Activated CD4-positive, alpha-beta memory T cell treated with anti-CD3 and anti-CD28 coated beads, Interleukin-2, amount 10 ng/mL, durations not matched to agents 7 days and 5 days (primary cell): ENCODE results near the gene CEP70. TPM values are rescaled to one million over a fixed set of nuclear protein-coding genes. Genes with fewer than 3 reads are reported as not detected.
"Not testable (repeated sequence)": the region's sequence is repeated elsewhere in the genome, so short reads cannot be mapped to it uniquely, and the experiment has no call there.

Experiments
- CTCF ChIA-PET: fragments of 350-600 bp; sonication (Branson Sonifier 250); formaldehyde crosslinking; loops from one replicate; lab custom pipeline; 2021; ENCODE audit warnings: antibody characterized with exemption, inconsistent platforms; lab: Charles Lee
- POLR2A ChIA-PET: fragments of 350-600 bp; sonication (Branson Sonifier 250); formaldehyde crosslinking; loops from one replicate; lab custom pipeline; 2021; ENCODE audit warnings: antibody characterized with exemption; lab: Charles Lee
- DNase-seq: peaks from one replicate; pipeline ENCODE4 v3.0.0-alpha.2; 2020
- H3K27ac Mint-ChIP-seq: one replicate; pipeline ENCODE4 v1.8.0; 2021; ENCODE audit warnings: mild to moderate bottlenecking, mixed read lengths
- H3K27me3 Mint-ChIP-seq: one replicate; pipeline ENCODE4 v1.8.0; 2021; ENCODE audit warnings: mixed read lengths
- H3K36me3 Mint-ChIP-seq: one replicate; pipeline ENCODE4 v1.8.0; 2021; ENCODE audit warnings: low read depth, mixed read lengths
- H3K4me1 Mint-ChIP-seq: one replicate; pipeline ENCODE4 v1.8.0; 2021; ENCODE audit warnings: mixed read lengths
- H3K4me3 Mint-ChIP-seq: one replicate; pipeline ENCODE4 v1.8.0; 2021; ENCODE audit warnings: mild to moderate bottlenecking, mixed read lengths
- H3K9me3 Mint-ChIP-seq: one replicate; pipeline ENCODE4 v1.8.0; 2021; ENCODE audit warnings: mixed read lengths
- total RNA-seq, 2 experiments: library from RNA; stranded (reverse); gene quantifications; one replicate each; pipeline ENCODE4 v1.2.3, GENCODE V29; 2021

Gene CEP70
- total RNA-seq, 2 experiments from 2014 or later: 9.0 to 9.6 TPM

DNA sequence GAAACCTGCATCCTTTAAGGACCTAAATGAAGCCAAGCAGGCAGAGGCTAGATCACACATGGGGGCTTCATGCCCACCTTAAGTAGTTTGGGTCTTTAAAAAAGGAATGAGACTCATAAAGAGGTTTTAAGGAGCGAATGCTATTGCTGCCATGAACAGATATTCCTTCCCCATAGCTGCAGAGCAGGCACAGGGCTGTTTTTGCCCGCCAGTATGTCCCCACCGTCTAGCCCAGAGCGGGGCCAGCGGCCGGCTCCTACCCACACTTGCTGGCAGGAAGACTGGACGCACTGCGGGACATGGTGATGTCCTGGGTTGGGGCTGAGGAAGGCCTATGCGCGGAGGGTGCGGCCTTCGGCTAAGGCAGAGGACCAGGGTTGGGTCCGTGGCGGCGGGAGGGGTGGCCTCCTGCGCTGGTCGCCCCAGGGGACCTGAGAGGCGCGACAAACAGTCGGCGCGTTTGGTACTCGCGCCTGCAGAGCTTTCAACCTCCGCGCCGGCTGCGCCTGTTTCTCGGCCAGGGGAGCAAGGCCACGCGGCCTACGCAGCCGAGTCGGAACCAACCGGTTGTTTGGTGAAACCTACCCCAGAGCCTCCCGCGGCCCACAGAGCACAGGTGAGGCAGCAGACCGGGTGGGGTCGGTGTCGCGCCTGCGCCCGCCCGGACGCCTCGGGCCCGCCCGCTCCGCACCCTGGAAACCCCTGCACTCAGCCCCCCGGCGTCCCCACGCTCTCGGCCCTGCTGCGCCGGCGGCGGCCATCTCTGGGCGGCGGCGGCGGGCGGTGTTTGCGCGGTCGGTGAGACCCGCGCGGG, 14.5 kb upstream of the CEP70 start, which contains the start of gene FAIM:
Gene FAIM (plus strand): TSS at position 450 of the 814 bp plus-strand sequence. CDS start 10,956 bp downstream, outside the sequence.
- peaks cover 11% of the 10 kb centered on the region for H3K4me1 Mint-ChIP-seq
- peaks cover 6% of the 10 kb centered on the region for H3K9me3 Mint-ChIP-seq
- H3K27ac Mint-ChIP-seq: peak within 1 kb of the TSS; percentile 89
- peak within 1 kb of the TSS; percentile 83 for H3K4me3 Mint-ChIP-seq
- peaks cover 3% of the 10 kb centered on the region for H3K27me3 Mint-ChIP-seq
- ChIA-PET CTCF (interaction anchor here (1.1 to 1.9 kb wide), 3 partner anchors 14 to 332 kb away, joined by 3 to 9 read pairs (median 6); partner anchors contain the start of gene CEP70), POLR2A (interaction anchor here (0.6 to 2.5 kb wide), 7 partner anchors 10 to 315 kb away, joined by 3 to 20 read pairs (median 3); partner anchors contain the start of gene CEP70)
- peak; percentile 68 for DNase-seq
- H3K36me3 Mint-ChIP-seq: peaks cover 12% of the 10 kb centered on the region

GRCh38 chr3:138604106-138604595, 10.1 kb upstream of the CEP70 start:
- H3K27me3 Mint-ChIP-seq, H3K4me1 Mint-ChIP-seq, H3K4me3 Mint-ChIP-seq, POLR2A ChIA-PET, H3K27ac Mint-ChIP-seq, DNase-seq: not testable (repeated sequence)
- peaks cover 15% of the 10 kb centered on the region for H3K9me3 Mint-ChIP-seq
- CTCF ChIA-PET: interaction anchor here (1.3 kb wide), 1 partner anchor 10 kb away, joined by 6 read pairs; the partner anchor contains the start of gene CEP70
- H3K36me3 Mint-ChIP-seq: peaks cover 14% of the 10 kb centered on the region

GRCh38 chr3:138601661-138602060, 7.6 kb upstream of the CEP70 start:
- H3K27me3 Mint-ChIP-seq, H3K4me3 Mint-ChIP-seq, DNase-seq, H3K4me1 Mint-ChIP-seq, POLR2A ChIA-PET, H3K27ac Mint-ChIP-seq: not testable (repeated sequence)
- Mint-ChIP-seq H3K9me3 (peaks cover 15% of the 10 kb centered on the region), H3K36me3 (peaks cover 14% of the 10 kb centered on the region)
- CTCF ChIA-PET: interaction anchor here (1.9 kb wide), 1 partner anchor 322 kb away, joined by 5 read pairs; no protein-coding TSS in a partner anchor

DNA sequence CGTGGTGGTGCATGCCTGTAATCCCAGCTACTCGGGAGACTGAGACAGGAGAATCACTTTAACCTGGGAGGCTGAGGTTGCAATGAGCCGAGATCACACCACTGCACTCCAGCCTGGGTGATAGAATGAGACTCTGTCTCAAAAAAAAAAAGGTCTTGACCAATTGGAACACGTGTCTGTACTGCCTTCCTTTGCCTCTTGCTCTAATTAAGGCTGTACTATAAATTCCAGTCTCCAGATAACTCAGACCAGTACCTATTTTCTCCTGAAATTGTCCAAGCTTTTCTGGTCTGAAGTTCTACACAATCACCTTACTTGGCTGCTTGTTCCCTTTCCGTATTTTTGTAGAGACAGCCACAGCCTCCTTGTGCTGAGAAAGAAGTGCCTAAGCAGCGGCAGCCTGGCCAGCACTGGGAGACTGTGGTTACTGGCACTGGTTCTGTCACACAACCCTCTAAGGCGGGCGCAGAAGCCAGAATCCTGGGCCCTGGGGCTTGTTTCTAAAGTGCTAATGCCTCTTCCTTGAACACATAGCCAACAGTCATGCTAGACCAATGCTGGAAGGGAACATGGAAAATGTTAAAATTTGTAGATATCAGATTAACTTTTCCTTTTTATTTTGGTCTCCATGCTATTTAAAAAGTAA, 6.2 kb upstream of the CEP70 start:
- Mint-ChIP-seq H3K9me3 (peaks cover 15% of the 10 kb centered on the region), H3K27ac (no peak overlapping the region), H3K4me3 (no peak overlapping the region), H3K36me3 (peaks cover 14% of the 10 kb centered on the region), H3K4me1 (no peaks in the 10 kb centered on the region), H3K27me3 (no peaks in the 10 kb centered on the region)
- CTCF ChIA-PET: interaction anchor here (1.9 kb wide), 1 partner anchor 323 kb away, joined by 5 read pairs; no protein-coding TSS in a partner anchor
- POLR2A ChIA-PET: no interaction called here
- DNase-seq: no peak

GRCh38 chr3:138598534-138598933, 4.5 kb upstream of the CEP70 start:
- Mint-ChIP-seq H3K27ac (no peak overlapping the region), H3K4me3 (no peak overlapping the region), H3K4me1 (peaks cover 6% of the 10 kb centered on the region), H3K27me3 (no peaks in the 10 kb centered on the region), H3K36me3 (peaks cover 8% of the 10 kb centered on the region), H3K9me3 (peaks cover 9% of the 10 kb centered on the region)
- ChIA-PET CTCF (interaction anchor here (0.9 to 8.8 kb wide), 2 partner anchors 317 kb away, joined by 4 to 181 read pairs; no protein-coding TSS in a partner anchor), POLR2A (interaction anchor here (1.6 kb wide), 1 partner anchor 10 kb away, joined by 3 read pairs; the partner anchor contains the start of gene FAIM)
- no peak for DNase-seq

GRCh38 chr3:138597186-138597976, 3.3 kb upstream of the CEP70 start:
- H3K27ac Mint-ChIP-seq, H3K9me3 Mint-ChIP-seq, H3K27me3 Mint-ChIP-seq, H3K4me3 Mint-ChIP-seq, H3K36me3 Mint-ChIP-seq, POLR2A ChIA-PET, DNase-seq: not testable (repeated sequence)
- CTCF ChIA-PET: interaction anchor here (1.5 to 8.8 kb wide), 2 partner anchors 318 to 326 kb away, joined by 6 to 181 read pairs; no protein-coding TSS in a partner anchor
- peaks cover 11% of the 10 kb centered on the region for H3K4me1 Mint-ChIP-seq

DNA sequence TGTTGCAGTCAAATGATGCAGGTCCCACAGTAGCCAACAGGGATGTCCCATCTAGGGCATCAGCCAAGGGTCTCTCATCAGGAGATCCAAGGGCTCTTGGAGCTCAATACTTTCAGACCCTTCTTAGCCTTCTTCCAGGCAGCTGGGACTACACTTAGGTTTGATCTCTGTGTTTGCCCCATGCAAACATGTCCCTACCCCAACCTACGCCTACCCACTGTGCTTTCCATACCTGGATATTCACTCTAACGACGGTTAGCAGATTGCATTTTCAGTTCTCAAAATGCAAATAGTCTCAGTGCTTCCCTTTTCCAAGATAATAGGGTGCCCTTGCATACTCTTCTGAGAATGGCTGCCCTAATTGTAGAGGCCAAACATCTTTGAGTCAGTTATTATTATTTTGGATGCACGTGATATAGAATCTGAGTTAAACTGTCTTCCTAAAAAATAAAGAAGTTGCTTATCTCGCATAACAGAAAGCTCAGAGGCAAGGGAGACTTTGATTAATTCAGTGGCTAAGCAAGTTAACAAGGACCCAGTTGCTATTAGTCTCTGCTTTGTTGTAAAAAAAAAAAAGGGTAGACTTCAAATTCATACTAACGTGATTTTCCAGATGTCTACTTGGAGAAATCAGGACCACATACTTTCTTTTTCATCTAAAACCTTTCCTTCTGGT, 1.0 kb upstream of the CEP70 start:
- ChIA-PET POLR2A (interaction anchor here (0.9 to 2.8 kb wide), 11 partner anchors 8 to 1843 kb away, joined by 3 to 20 read pairs (median 5); partner anchors contain the start of genes ESYT3 and FAIM), CTCF (interaction anchor here (0.7 to 8.8 kb wide), 26 partner anchors 8 to 734 kb away, joined by 3 to 181 read pairs (median 5); partner anchors contain the start of genes ESYT3 and FAIM)
- peak overlapping the region; percentile 76 for H3K4me3 Mint-ChIP-seq
- DNase-seq: no peak
- H3K27ac Mint-ChIP-seq: no peak overlapping the region
- H3K36me3 Mint-ChIP-seq: no peaks in the 10 kb centered on the region
- H3K9me3 Mint-ChIP-seq: no peaks in the 10 kb centered on the region
- no peaks in the 10 kb centered on the region for H3K27me3 Mint-ChIP-seq
- peaks cover 11% of the 10 kb centered on the region for H3K4me1 Mint-ChIP-seq

DNA sequence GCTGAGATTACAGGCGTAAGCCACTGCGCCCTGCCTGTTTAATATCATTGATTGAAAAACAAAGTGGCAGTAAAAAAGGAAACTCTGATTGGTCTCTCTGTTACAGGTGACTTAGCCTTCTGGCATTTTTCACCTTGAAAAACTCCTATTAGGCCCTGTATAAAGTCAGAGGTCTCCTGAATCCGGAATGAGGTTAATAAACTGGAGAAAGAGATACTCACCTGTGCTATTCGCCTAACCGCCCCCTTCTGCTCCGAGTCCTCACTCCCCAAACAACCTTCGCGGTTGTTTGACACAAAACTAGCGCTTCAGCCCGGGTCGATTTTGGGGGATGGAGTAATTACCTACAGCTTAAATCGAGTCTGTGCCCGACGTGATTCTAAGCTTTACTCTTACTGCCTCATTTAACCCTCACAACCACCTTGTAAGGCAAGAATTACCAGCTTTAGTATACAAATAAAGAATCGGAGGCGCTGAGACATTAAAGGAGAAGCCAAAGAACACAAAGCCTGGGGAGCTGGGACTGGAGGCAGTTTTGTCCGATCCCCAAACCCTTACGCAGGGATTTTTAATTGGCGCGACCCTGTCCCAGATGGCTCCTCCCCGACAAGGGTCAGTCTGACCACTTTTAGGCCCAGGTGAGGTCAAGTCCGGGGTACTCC, 441 bp downstream of the CEP70 start:
- H3K27ac Mint-ChIP-seq: peak overlapping the region; percentile 69
- no peak for DNase-seq

DNA sequence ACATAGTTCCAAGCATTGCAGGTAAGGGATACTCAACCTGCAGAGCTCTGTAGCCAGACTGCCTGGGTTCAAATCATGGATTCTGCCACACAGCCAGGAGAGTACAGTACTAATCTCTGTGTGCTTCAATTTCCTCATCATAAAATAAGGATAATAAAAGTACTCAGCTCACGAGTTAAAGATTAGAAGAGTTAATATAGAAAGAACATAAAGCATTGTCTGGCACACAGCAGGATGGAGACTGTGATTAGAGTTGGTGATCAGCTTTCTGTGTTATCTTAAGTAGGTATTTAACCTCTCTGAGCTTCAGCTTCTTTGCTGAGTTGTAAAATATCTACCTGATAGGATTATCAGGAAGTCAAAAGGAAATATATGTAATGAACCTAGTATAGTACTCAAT, 2.7 kb downstream of the CEP70 start:
- Mint-ChIP-seq H3K27ac (no peak overlapping the region), H3K9me3 (no peaks in the 10 kb centered on the region), H3K4me1 (peaks cover 11% of the 10 kb centered on the region), H3K27me3 (no peaks in the 10 kb centered on the region), H3K36me3 (no peaks in the 10 kb centered on the region), H3K4me3 (no peak overlapping the region)
- no peak for DNase-seq
- POLR2A ChIA-PET: interaction anchor here (1.1 to 1.6 kb wide), 2 partner anchors 324 to 325 kb away, joined by 3 to 4 read pairs; no protein-coding TSS in a partner anchor
- CTCF ChIA-PET: interaction anchor here (1.1 to 8.8 kb wide), 5 partner anchors 10 to 356 kb away, joined by 3 to 181 read pairs (median 4); partner anchors contain the start of genes FOXL2 and FOXL2NB

More for the DNA sequence above, 441 bp downstream of the CEP70 start:
- peak overlapping the region; percentile 76 for H3K4me3 Mint-ChIP-seq
- H3K36me3 Mint-ChIP-seq: no peaks in the 10 kb centered on the region
- H3K4me1 Mint-ChIP-seq: peaks cover 11% of the 10 kb centered on the region
- CTCF ChIA-PET: interaction anchor here (0.9 to 8.8 kb wide), 27 partner anchors 9 to 736 kb away, joined by 3 to 181 read pairs (median 5); partner anchors contain the start of genes ESYT3 and FAIM
- POLR2A ChIA-PET: interaction anchor here (1.1 to 2.8 kb wide), 11 partner anchors 8 to 406 kb away, joined by 3 to 20 read pairs (median 5); partner anchors contain the start of genes ESYT3 and FAIM
- H3K9me3 Mint-ChIP-seq: no peaks in the 10 kb centered on the region
- H3K27me3 Mint-ChIP-seq: no peaks in the 10 kb centered on the region

- Mint-ChIP-seq H3K9me3 (no peaks in the 10 kb centered on the region), H3K27me3 (no peaks in the 10 kb centered on the region), H3K4me1 (peaks cover 9% of the 10 kb centered on the region), H3K36me3 (peaks cover 7% of the 10 kb centered on the region), H3K4me3 (no peak overlapping the region), H3K27ac (no peak overlapping the region)
- no peak for DNase-seq
- ChIA-PET POLR2A (no interaction called here), CTCF (interaction anchor here (0.6 to 2.8 kb wide), 2 partner anchors 108 to 335 kb away, joined by 3 to 8 read pairs; no protein-coding TSS in a partner anchor)
Measured at GRCh38 chr3:138588445-138588844, 5.6 kb downstream of the CEP70 start.

GRCh38 chr3:138587374-138587773, 6.7 kb downstream of the CEP70 start:
- ChIA-PET POLR2A (no interaction called here), CTCF (interaction anchor here (1.1 kb wide), 1 partner anchor 70 kb away, joined by 3 read pairs; no protein-coding TSS in a partner anchor)
- peaks cover 7% of the 10 kb centered on the region for H3K36me3 Mint-ChIP-seq
- no peak overlapping the region for H3K27ac Mint-ChIP-seq
- H3K4me1 Mint-ChIP-seq: peaks cover 6% of the 10 kb centered on the region
- H3K4me3 Mint-ChIP-seq: no peak overlapping the region
- DNase-seq: no peak
- no peaks in the 10 kb centered on the region for H3K27me3 Mint-ChIP-seq
- H3K9me3 Mint-ChIP-seq: no peaks in the 10 kb centered on the region
